ENCODE data around the gene DIAPH1.

DNA sequence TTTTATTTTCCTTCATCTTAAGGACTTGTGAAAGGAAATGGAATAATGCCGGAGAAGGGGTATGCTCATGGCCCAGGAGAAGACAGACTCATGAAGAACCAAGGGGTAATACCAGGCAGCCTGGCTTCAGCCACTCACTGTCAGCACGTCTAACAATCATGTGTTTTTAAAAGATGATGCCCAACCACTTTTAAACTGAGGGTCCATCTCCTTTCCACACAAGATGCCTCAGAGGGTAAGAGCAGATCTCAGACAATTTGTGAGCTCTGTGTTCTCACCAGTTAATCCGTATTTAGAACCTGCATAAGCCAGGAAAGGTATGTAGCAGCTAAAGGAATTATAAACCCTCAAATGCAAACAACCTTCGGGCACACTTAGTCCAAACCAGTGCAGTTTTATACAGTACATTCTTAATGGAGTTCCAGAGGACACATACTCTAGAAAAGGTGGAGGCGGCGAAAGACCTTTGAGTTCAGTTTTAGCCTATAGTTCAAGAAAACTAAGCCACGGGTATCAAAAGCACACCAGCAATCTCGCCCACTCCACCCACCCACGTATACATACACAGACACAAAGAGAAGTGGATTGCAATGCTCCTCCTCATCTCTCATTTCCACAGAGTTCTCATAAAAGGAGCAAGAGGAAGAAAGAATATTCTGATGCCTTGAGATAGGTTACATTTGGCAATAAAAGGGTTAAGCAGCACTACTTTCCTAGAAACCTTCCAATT, 2.6 kb downstream of the DIAPH1 start:
- TF ChIP-seq FOSL1 (IDR thresholded peaks at IDR 0.05; ENCODE audit: low read depth) (no peak), JUND (IDR thresholded peaks at IDR 0.05) (no peak), ZFX (IDR thresholded peaks at IDR 0.05) (no peak), POLR2AphosphoS5 (IDR thresholded peaks at IDR 0.05; ENCODE audit: low read depth, low read length) (no peak), ZNF274 (IDR thresholded peaks at IDR 0.05; ENCODE audit: low read depth, low read length) (no peak), YY1 (IDR thresholded peaks at IDR 0.05; ENCODE audit: extremely low read depth, insufficient replicate concordance, low read depth, low read length) (no peak), POLR2A (IDR thresholded peaks at IDR 0.05; ENCODE audit: borderline replicate concordance, extremely low read depth, insufficient read depth, insufficient read length) (no peak)
- TF ChIP-seq, protein P1, sequence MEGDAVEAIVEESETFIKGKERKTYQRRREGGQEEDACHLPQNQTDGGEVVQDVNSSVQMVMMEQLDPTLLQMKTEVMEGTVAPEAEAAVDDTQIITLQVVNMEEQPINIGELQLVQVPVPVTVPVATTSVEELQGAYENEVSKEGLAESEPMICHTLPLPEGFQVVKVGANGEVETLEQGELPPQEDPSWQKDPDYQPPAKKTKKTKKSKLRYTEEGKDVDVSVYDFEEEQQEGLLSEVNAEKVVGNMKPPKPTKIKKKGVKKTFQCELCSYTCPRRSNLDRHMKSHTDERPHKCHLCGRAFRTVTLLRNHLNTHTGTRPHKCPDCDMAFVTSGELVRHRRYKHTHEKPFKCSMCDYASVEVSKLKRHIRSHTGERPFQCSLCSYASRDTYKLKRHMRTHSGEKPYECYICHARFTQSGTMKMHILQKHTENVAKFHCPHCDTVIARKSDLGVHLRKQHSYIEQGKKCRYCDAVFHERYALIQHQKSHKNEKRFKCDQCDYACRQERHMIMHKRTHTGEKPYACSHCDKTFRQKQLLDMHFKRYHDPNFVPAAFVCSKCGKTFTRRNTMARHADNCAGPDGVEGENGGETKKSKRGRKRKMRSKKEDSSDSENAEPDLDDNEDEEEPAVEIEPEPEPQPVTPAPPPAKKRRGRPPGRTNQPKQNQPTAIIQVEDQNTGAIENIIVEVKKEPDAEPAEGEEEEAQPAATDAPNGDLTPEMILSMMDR (IDR thresholded peaks at IDR 0.05 in 2 of 3, conservative IDR thresholded peaks at IDR 0.05 in 1 of 3; ENCODE audit: borderline replicate concordance in 1 of 3, insufficient read depth in 1 of 3, low read depth in 2 of 3, low read length in 2 of 3) = no peak

Measured in HCT116 (cell line).